Measurements from ENCODE around the gene ATP8B3. TPM values are rescaled to one million over a fixed set of nuclear protein-coding genes. Genes with fewer than 3 reads are reported as not detected.

The ATP8B3 gene
- total and polyA plus RNA-seq, 2 of the 13 experiments (the other 11 are each of a cell fraction or from before 2014, with no cell fraction given): 2.6 to 5.9 TPM

DNA sequence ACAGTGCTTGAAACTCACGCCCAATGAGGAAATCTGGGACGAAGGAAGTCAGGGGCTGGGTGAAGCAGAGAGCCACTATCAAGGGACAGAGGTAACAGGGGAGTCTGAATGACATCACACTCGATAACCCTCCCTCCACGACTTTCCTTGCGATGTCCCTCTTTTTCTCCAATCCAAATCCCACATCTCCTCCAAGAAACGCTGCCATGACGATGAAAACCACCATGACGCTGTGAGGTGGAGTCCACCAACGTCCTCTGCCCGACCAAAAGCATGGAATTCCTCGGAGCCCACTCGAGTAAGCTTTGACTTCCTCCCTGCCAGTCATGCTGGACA, 35.2 kb upstream of the ATP8B3 start (continued):
- TF ChIP-seq, protein P1, sequence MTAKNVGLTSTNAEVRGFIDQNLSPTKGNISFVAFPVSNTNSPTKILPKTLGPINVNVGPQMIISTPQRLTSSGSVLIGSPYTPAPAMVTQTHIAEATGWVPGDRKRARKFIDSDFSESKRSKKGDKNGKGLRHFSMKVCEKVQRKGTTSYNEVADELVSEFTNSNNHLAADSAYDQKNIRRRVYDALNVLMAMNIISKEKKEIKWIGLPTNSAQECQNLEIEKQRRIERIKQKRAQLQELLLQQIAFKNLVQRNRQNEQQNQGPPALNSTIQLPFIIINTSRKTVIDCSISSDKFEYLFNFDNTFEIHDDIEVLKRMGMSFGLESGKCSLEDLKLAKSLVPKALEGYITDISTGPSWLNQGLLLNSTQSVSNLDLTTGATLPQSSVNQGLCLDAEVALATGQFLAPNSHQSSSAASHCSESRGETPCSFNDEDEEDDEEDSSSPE (CRISPR knock-in tag; IDR thresholded peaks at IDR 0.05): no peak
- TF ChIP-seq NCOR1 (IDR thresholded peaks at IDR 0.05; ENCODE audit: borderline replicate concordance, low read length) (no peak), ZNF674 (CRISPR knock-in tag; IDR thresholded peaks at IDR 0.05; ENCODE audit: low read depth) (no peak), RFX1 (IDR thresholded peaks at IDR 0.05) (peak; percentile 8; the same call in 1 of the 2 replicates), ZFP1 (CRISPR knock-in tag; IDR thresholded peaks at IDR 0.05) (no peak), RBFOX2 (IDR thresholded peaks at IDR 0.05; ENCODE audit: low read depth, low read length) (no peak), ZNF224 (CRISPR knock-in tag; IDR thresholded peaks at IDR 0.05) (no peak), ZNF230 (CRISPR knock-in tag; IDR thresholded peaks at IDR 0.05) (0 out of 2 replicates have a peak, but pooled peaks have one; percentile 28)

DNA sequence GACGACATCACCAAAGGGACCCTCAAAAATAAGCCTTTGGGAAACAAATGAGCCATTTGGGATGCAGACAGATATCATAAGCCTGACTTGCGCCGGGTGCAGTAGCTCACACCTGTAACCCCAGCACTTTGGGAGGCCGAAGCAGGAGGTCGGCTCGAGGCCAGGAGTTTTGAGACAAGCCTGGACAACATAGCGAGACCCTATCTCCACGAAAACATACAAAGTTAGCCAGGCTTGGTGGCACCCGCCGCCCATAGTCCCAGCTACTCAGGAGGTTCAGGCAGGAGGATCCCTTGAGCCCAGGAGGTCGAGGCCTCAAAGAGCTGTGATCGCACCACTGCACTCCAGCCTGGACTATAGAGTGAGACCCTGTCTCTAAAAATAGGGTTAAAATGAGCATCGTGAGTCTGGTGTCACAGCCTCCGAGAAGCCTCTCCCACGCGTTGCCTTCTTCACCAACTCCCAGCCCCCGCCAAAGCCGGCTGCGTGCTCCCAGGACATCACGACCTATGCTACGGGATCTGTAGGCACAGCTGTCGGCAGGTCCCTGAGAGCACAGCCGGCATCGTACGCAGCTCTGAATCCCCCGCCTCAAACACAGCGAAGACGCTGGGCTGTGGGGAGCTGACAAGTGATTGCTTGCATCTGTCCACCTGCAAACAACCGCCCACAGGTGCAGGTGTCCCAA, 34.6 kb upstream of the ATP8B3 start:
- Histone ChIP-seq H3K27me3 (ENCODE audit: control insufficient read depth in 1 of 2, insufficient read depth in 2 of 2, low read length in 2 of 2) (no peaks in the 10 kb centered on the region; a peak in 1 of 5 replicates), H3K27ac (ENCODE audit: extremely low read length, insufficient read depth, low read length) (no peak overlapping the region), H3K79me2 (ENCODE audit: insufficient read depth, low read length) (peaks cover 52% of the 10 kb centered on the region), H3K9me3 (ENCODE audit: low read length) (no peaks in the 10 kb centered on the region), H4K20me1 (ENCODE audit: insufficient read depth, low read length) (peaks cover 20% of the 10 kb centered on the region; the same call in 1 of the 2 replicates), H3K9ac (ENCODE audit: insufficient read depth, low read depth, low read length) (peak overlapping the region; percentile 100), H3K4me2 (ENCODE audit: low read depth, low read length) (peak overlapping the region; percentile 99), H2AFZ (ENCODE audit: low read length) (no peak overlapping the region), H3K4me3 (replicated peaks in 1 of 3; ENCODE audit: insufficient read depth in 1 of 3, low read depth in 2 of 3, low read length in 3 of 3) (peak overlapping the region; percentile 79 to 97 (median 96)), H3K36me3 (replicated peaks in 1 of 2; ENCODE audit: control insufficient read depth in 1 of 2, insufficient read depth in 2 of 2, low read length in 2 of 2) (peaks cover 2 to 19% of the 10 kb centered on the region in 2 experiments; a peak in 2 of 5 replicates), H3K4me1 (ENCODE audit: insufficient read depth, low read length) (peaks cover 34% of the 10 kb centered on the region)
- POLR2A ChIA-PET: interaction anchor here (0.7 to 2.3 kb wide), 2 partner anchors 9 to 11 kb away, joined by 3 to 7 read pairs; no protein-coding TSS in a partner anchor
- ATAC-seq (no peak), FAIRE-seq (no peak), DNase-seq (ENCODE audit: low spot score) (no peak)
- CTCF ChIA-PET (ENCODE audit: low intra/inter-chr PET ratio, low total read pairs): no interaction called here
- 75% methylated on average over 15 of the region's 29 CpGs for WGBS (ENCODE audit: low lambda C conversion rate)
- in situ Hi-C loops (cut with HindIII; ENCODE audit: extremely low pct_ligation_motif_present, low pct_unique_long_range_greater_than_20kb): no loop called here
- TF ChIP-seq ZNF121 (CRISPR knock-in tag; IDR thresholded peaks at IDR 0.05): peak; percentile 59; the same call in 1 of the 2 replicates
- no peak for TF ChIP-seq ZNF296 (CRISPR knock-in tag; conservative IDR thresholded peaks at IDR 0.05)
- TF ChIP-seq ZNF274 (CRISPR knock-in tag; IDR thresholded peaks at IDR 0.05): 0 out of 2 replicates have a peak, but pooled peaks have one; percentile 19
- no peak for TF ChIP-seq SIN3A (IDR thresholded peaks at IDR 0.05; ENCODE audit: borderline replicate concordance, low read depth, low read length)
- TF ChIP-seq ZBTB38 (CRISPR knock-in tag; IDR thresholded peaks at IDR 0.05): peak; percentile 61; the same call in 1 of the 2 replicates
- no TSS peak for BruUV-seq (replicated peaks)
- intact Hi-C loops (cut with micrococcal nuclease; ENCODE audit: unreplicated experiment): no loop called here
